Subcutaneous abdominal adipose tissue (tissue), 5 donors: ENCODE measurements around the gene BAG3.

ENCODE experiments used
- H3K27ac ChIP-seq: one replicate; pipeline ENCODE4 v1.7.0; 2013; ENCODE audit warnings: low read depth, mild to moderate bottlenecking, inconsistent platforms, low read length, moderate library complexity
- H3K27me3 ChIP-seq, 5 donors: one replicate each; pipeline ENCODE4 v1.7.0; 2013; ENCODE audit warnings: low read length in 5 of 5, inconsistent platforms in 1 of 5; ENCODE audit not compliant: control insufficient read depth in 5 of 5, insufficient read depth in 4 of 5
- H3K36me3 ChIP-seq, 5 donors: one replicate each; pipeline ENCODE4 v1.7.0; 2013; ENCODE audit warnings: low read length in 5 of 5; ENCODE audit not compliant: control insufficient read depth in 5 of 5, insufficient read depth in 5 of 5
- H3K4me1 ChIP-seq, 5 donors: one replicate each; pipeline ENCODE4 v1.7.0; 2013; ENCODE audit warnings: low read length in 5 of 5, mild to moderate bottlenecking in 3 of 5, moderate library complexity in 1 of 5; ENCODE audit not compliant: control insufficient read depth in 5 of 5, insufficient read depth in 5 of 5
- H3K4me3 ChIP-seq, 5 donors: one replicate each; pipeline ENCODE4 v1.7.0; 2013; ENCODE audit warnings: low read length in 5 of 5, low read depth in 1 of 5
- H3K9ac ChIP-seq, 5 donors: one replicate each; pipeline ENCODE4 v1.7.0; 2013; ENCODE audit warnings: low read length in 5 of 5, mild to moderate bottlenecking in 4 of 5, moderate library complexity in 3 of 5
- H3K9me3 ChIP-seq, 5 donors: one replicate each; pipeline ENCODE4 v1.7.0; 2013; ENCODE audit warnings: low read length in 5 of 5; ENCODE audit not compliant: control insufficient read depth in 5 of 5
- donor health status: healthy.
- donor health status: healthy.
- donor health status: healthy.
- donor health status: healthy.
- donor health status: healthy.

Gene BAG3

GRCh38 chr10:119640384-119640783 is 10.8 kb upstream of the BAG3 start:
- H3K9me3 ChIP-seq = peaks cover 0 to 8% (median 3%) of the 10 kb centered on the region in 5 donors
- H3K4me1 ChIP-seq = peaks cover 0 to 11% (median 0%) of the 10 kb centered on the region in 5 donors
- no peak overlapping the region for H3K4me3 ChIP-seq
- no peaks in the 10 kb centered on the region for H3K36me3 ChIP-seq
- no peak overlapping the region for H3K9ac ChIP-seq
- H3K27ac ChIP-seq = no peak overlapping the region
- H3K27me3 ChIP-seq = no peaks in the 10 kb centered on the region

- no peaks in the 10 kb centered on the region for H3K27me3 ChIP-seq
- H3K4me1 ChIP-seq = peaks cover 0 to 11% (median 0%) of the 10 kb centered on the region in 5 donors
- H3K9ac ChIP-seq = no peak overlapping the region
- no peaks in the 10 kb centered on the region for H3K36me3 ChIP-seq
- H3K27ac ChIP-seq = no peak overlapping the region
- peaks cover 0 to 8% (median 3%) of the 10 kb centered on the region in 5 donors for H3K9me3 ChIP-seq
- H3K4me3 ChIP-seq = no peak overlapping the region
Measured at GRCh38 chr10:119640875-119641526, 10.2 kb upstream of the BAG3 start.

- Histone ChIP-seq H3K9ac (no peak overlapping the region), H3K27me3 (no peaks in the 10 kb centered on the region), H3K36me3 (no peaks in the 10 kb centered on the region), H3K4me1 (peaks cover 0 to 11% (median 0%) of the 10 kb centered on the region in 5 donors), H3K27ac (no peak overlapping the region), H3K9me3 (peaks cover 0 to 8% (median 3%) of the 10 kb centered on the region in 5 donors), H3K4me3 (no peak overlapping the region)
Measured at GRCh38 chr10:119642556-119643111, 8.5 kb upstream of the BAG3 start.

GRCh38 chr10:119643306-119644204 is 7.6 kb upstream of the BAG3 start:
- no peaks in the 10 kb centered on the region for H3K36me3 ChIP-seq
- no peak overlapping the region for H3K4me3 ChIP-seq
- no peak overlapping the region for H3K27ac ChIP-seq
- peaks cover 0 to 11% (median 0%) of the 10 kb centered on the region in 5 donors for H3K4me1 ChIP-seq
- H3K27me3 ChIP-seq = no peaks in the 10 kb centered on the region
- H3K9me3 ChIP-seq = peaks cover 0 to 8% (median 3%) of the 10 kb centered on the region in 5 donors
- no peak overlapping the region for H3K9ac ChIP-seq

GRCh38 chr10:119644205-119644814 is 6.9 kb upstream of the BAG3 start:
- no peaks in the 10 kb centered on the region for H3K27me3 ChIP-seq
- H3K9ac ChIP-seq = no peak overlapping the region
- no peaks in the 10 kb centered on the region for H3K36me3 ChIP-seq
- H3K27ac ChIP-seq = no peak overlapping the region
- peaks cover 0 to 11% (median 0%) of the 10 kb centered on the region in 5 donors for H3K4me1 ChIP-seq
- H3K9me3 ChIP-seq = peaks cover 0 to 8% (median 3%) of the 10 kb centered on the region in 5 donors
- peak overlapping the region in 1 of 5 donors; percentile 19 for H3K4me3 ChIP-seq

- Histone ChIP-seq H3K4me3 (no peak overlapping the region), H3K4me1 (peaks cover 0 to 11% (median 0%) of the 10 kb centered on the region in 5 donors), H3K9me3 (peaks cover 0 to 8% (median 3%) of the 10 kb centered on the region in 5 donors), H3K36me3 (no peaks in the 10 kb centered on the region), H3K27ac (no peak overlapping the region), H3K27me3 (no peaks in the 10 kb centered on the region), H3K9ac (no peak overlapping the region)
Measured at GRCh38 chr10:119644994-119645393, 6.2 kb upstream of the BAG3 start.

GRCh38 chr10:119650062-119650461 is 1.1 kb upstream of the BAG3 start:
- no peak overlapping the region for H3K4me3 ChIP-seq
- H3K9me3 ChIP-seq = no peaks in the 10 kb centered on the region
- peaks cover 3 to 33% (median 26%) of the 10 kb centered on the region in 5 donors for H3K4me1 ChIP-seq
- H3K9ac ChIP-seq = no peak overlapping the region
- no peaks in the 10 kb centered on the region for H3K36me3 ChIP-seq
- peak overlapping the region; percentile 99 for H3K27ac ChIP-seq
- H3K27me3 ChIP-seq = no peaks in the 10 kb centered on the region

- H3K27me3 ChIP-seq = no peaks in the 10 kb centered on the region
- peak overlapping the region; percentile 68 to 94 (median 92) for H3K4me3 ChIP-seq
- H3K36me3 ChIP-seq = peaks cover 0 to 7% (median 0%) of the 10 kb centered on the region in 5 donors
- peak overlapping the region; percentile 99 for H3K27ac ChIP-seq
- peak overlapping the region; percentile 91 to 98 (median 94) for H3K9ac ChIP-seq
- H3K4me1 ChIP-seq = peaks cover 3 to 48% (median 43%) of the 10 kb centered on the region in 5 donors
- H3K9me3 ChIP-seq = no peaks in the 10 kb centered on the region
Measured at GRCh38 chr10:119651514-119652360, 557 bp downstream of the BAG3 start.

GRCh38 chr10:119652361-119652730 is 1.2 kb downstream of the BAG3 start:
- H3K27me3 ChIP-seq = no peaks in the 10 kb centered on the region
- H3K9me3 ChIP-seq = no peaks in the 10 kb centered on the region
- H3K36me3 ChIP-seq = peaks cover 0 to 10% (median 0%) of the 10 kb centered on the region in 5 donors
- H3K9ac ChIP-seq = peak overlapping the region; percentile 66 to 98 (median 94)
- H3K27ac ChIP-seq = peak overlapping the region; percentile 99
- peak overlapping the region; percentile 68 to 94 (median 92) for H3K4me3 ChIP-seq
- peaks cover 3 to 54% (median 49%) of the 10 kb centered on the region in 5 donors for H3K4me1 ChIP-seq
